K562 (cell line): ENCODE results near the gene CCDC9. TPM values are rescaled to one million over a fixed set of nuclear protein-coding genes. Genes with fewer than 3 reads are reported as not detected.

Experiments
- CEBPB ChIP-seq: fragments of 450-650 bp; IDR thresholded peaks from 2 replicates; pipeline ENCODE4 v1.6.1; 2016; ENCODE audit warnings: missing genetic modification characterization, missing compliant biosample characterization
- CHCHD3 ChIP-seq: fragments of 250-450 bp; sonication (Bioruptor Pico); IDR thresholded peaks from 2 replicates; pipeline ENCODE4 v2.1.2; 2022; ENCODE audit warnings: mild to moderate bottlenecking
- CREB5 ChIP-seq: fragments of 250-450 bp; sonication (Bioruptor Pico); IDR thresholded peaks from 2 replicates; pipeline ENCODE4 v1.5.0; 2020; ENCODE audit warnings: mild to moderate bottlenecking
- DLX4 ChIP-seq: fragments of 250-450 bp; sonication (Bioruptor Pico); IDR thresholded peaks from 2 replicates; pipeline ENCODE4 v1.6.1; 2021; ENCODE audit warnings: mild to moderate bottlenecking
- ELF1 ChIP-seq: fragments of 200-800 bp; sonication (Bioruptor generic); IDR thresholded peaks from 2 replicates; pipeline ENCODE4 v1.6.1; 2016; ENCODE audit warnings: missing genetic modification characterization, missing compliant biosample characterization
- ERF ChIP-seq: fragments of 450-650 bp; formaldehyde crosslinking; IDR thresholded peaks from 2 replicates; pipeline ENCODE4 v1.4.0; 2020; ENCODE audit warnings: mild to moderate bottlenecking, mixed read lengths
- FUS ChIP-seq: fragments of 200-400 bp; formaldehyde crosslinking; optimal IDR thresholded peaks from 2 replicates; pipeline ENCODE3; 2017; ENCODE audit warnings: low read depth, low read length
- GMEB1 ChIP-seq: fragments of 250-450 bp; sonication (Bioruptor Pico); IDR thresholded peaks from 2 replicates; pipeline ENCODE4 v1.4.0; 2020; ENCODE audit warnings: mild to moderate bottlenecking
- IFI16 ChIP-seq: fragments of 250-450 bp; sonication (Bioruptor Pico); IDR thresholded peaks from 2 replicates; pipeline ENCODE4 v2.1.2; 2022; ENCODE audit warnings: mild to moderate bottlenecking, inconsistent platforms
- KDM5B ChIP-seq: fragments of 200-600 bp; sonication (generic); IDR thresholded peaks from 2 replicates; pipeline ENCODE4 v1.6.1; 2012; ENCODE audit warnings: low read depth, mild to moderate bottlenecking, moderate library complexity, low read length, control low read depth, inconsistent platforms; ENCODE audit not compliant: insufficient replicate concordance
- MAFG ChIP-seq: fragments of 450-650 bp; conservative IDR thresholded peaks from 2 replicates; pipeline ENCODE4 v1.6.1; 2016; ENCODE audit warnings: missing genetic modification characterization, missing compliant biosample characterization
- NCOA1 ChIP-seq: fragments of 450-650 bp; IDR thresholded peaks from 2 replicates; pipeline ENCODE4 v1.6.1; 2016; ENCODE audit warnings: low read depth
- NFYB ChIP-seq: IDR thresholded peaks from 2 replicates; pipeline ENCODE4 v1.6.1; 2011; ENCODE audit warnings: mild to moderate bottlenecking, moderate library complexity; ENCODE audit not compliant: insufficient read length; ENCODE audit errors: extremely low read depth
- NR2C1 ChIP-seq, 2 experiments: fragments of 450-650 bp; IDR thresholded peaks; 2 replicates each; pipeline ENCODE4 v1.6.1; 2017; ENCODE audit warnings: mild to moderate bottlenecking in 2 of 2, antibody characterized with exemption in 1 of 2, inconsistent platforms in 1 of 2, missing compliant biosample characterization in 1 of 2, missing genetic modification characterization in 1 of 2
- SNIP1 ChIP-seq: fragments of 450-650 bp; IDR thresholded peaks from 2 replicates; pipeline ENCODE4 v1.7.1; 2017; ENCODE audit warnings: low read depth, mild to moderate bottlenecking
- ZFP1 ChIP-seq: fragments of 450-650 bp; formaldehyde crosslinking; IDR thresholded peaks from 2 replicates; pipeline ENCODE4 v1.4.0; 2020; ENCODE audit warnings: mild to moderate bottlenecking, mixed read lengths
- ZFPM2 ChIP-seq: fragments of 250-450 bp; sonication (Bioruptor Pico); IDR thresholded peaks from 2 replicates; pipeline ENCODE4 v1.5.1; 2022; ENCODE audit warnings: mild to moderate bottlenecking
- polyA plus RNA-seq, 8 experiments: library from polyadenylated mRNA; depleted of rRNA in 4 of 8; stranded (reverse) in 5 of 8; unstranded in 3 of 8; fragments of >200 nt; fragmentation: Nextera tagmentation in 2 of 8; fragmentation: Illumina TruSeq in 1 of 8; extraction: Ambion mirVana in 2 of 8; extraction: Trizol in 1 of 8; gene quantifications; 2 replicates each; pipeline versions ENCODE4 v1.2.1 to v1.2.3, GENCODE V29; 2011 to 2014; ENCODE audit warnings: inconsistent platforms in 1 of 8, missing spikeins in 1 of 8
- total RNA-seq, 7 experiments: library from RNA; depleted of rRNA in 6 of 7; stranded (reverse); fragments of >200 nt in 6 of 7; fragmentation: Illumina TruSeq in 2 of 7; extraction: Trizol in 2 of 7; gene quantifications; 2 replicates each; pipeline versions ENCODE4 v1.2.1 to v1.2.3, GENCODE V29; 2011 to 2021; ENCODE audit warnings: low replicate concordance in 1 of 7
- TF ChIP-seq, protein P1 (sequence below), 2 experiments: fragments of 150-350 bp in 1 of 2; IDR thresholded peaks; 2 replicates each; pipeline ENCODE4 v1.6.1; 2012 to 2016; ENCODE audit warnings: low read depth in 2 of 2, low read length in 2 of 2, mild to moderate bottlenecking in 1 of 2, moderate library complexity in 1 of 2
- TF ChIP-seq, protein P2 (sequence below): fragments of 250-450 bp; sonication (Bioruptor Pico); IDR thresholded peaks from 2 replicates; pipeline ENCODE4 v1.5.0; 2022; ENCODE audit warnings: mild to moderate bottlenecking

CCDC9 gene
- total and polyA plus RNA-seq, 9 of the 15 experiments (the other 6 are each of a cell fraction or from before 2014, with no cell fraction given), result 0.23 to 38.6 (median 8.4) TPM

DNA sequence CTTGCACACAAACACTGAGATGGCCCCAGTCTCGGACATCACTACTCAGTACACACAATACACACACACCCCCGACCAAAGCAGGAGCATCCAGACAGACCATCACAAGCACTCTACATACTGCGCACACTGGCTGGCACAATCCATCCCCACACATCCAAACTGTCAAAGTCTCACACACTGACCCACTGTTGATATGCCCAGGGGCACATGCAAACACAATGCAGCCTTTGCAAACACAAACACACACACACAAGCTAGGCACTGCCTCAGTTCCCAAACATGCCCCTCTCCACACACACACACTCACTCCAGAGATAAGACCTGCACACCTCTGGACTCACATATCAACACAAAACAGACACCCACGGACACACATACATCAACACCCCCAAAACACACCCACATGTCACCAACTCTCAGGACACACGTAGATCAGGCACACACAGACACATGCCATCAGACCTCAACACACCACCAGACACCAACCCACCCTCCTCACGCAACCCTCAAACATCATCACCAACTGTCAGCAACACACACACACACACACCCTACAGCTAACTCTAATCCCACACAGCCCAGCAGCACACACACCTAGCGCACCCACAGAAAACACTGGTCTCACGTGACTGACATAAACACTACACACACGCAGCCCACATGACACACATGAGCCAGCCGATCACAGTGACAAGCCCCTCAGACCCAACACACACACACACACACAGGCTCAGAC lies 27.2 kb upstream of the CCDC9 start (continued):
- TF ChIP-seq GMEB1 (CRISPR knock-in tag) (no peak), KDM5B (no peak), MAFG (tag) (no peak), NR2C1 (IDR thresholded peaks at IDR 0.05) (peak; percentile 29; the same call in 1 of the 2 replicates), NR2C1 (tag; IDR thresholded peaks at IDR 0.05) (no peak), ZFP1 (no peak), FUS (no peak), ELF1 (tag) (no peak), ERF (CRISPR knock-in tag) (no peak), IFI16 (CRISPR knock-in tag) (no peak), NCOA1 (peak; percentile 68), DLX4 (no peak), CEBPB (tag) (no peak), CHCHD3 (CRISPR knock-in tag) (no peak), ZFPM2 (CRISPR knock-in tag) (no peak), NFYB (no peak), CREB5 (no peak), SNIP1 (no peak)
- TF ChIP-seq, protein P1, sequence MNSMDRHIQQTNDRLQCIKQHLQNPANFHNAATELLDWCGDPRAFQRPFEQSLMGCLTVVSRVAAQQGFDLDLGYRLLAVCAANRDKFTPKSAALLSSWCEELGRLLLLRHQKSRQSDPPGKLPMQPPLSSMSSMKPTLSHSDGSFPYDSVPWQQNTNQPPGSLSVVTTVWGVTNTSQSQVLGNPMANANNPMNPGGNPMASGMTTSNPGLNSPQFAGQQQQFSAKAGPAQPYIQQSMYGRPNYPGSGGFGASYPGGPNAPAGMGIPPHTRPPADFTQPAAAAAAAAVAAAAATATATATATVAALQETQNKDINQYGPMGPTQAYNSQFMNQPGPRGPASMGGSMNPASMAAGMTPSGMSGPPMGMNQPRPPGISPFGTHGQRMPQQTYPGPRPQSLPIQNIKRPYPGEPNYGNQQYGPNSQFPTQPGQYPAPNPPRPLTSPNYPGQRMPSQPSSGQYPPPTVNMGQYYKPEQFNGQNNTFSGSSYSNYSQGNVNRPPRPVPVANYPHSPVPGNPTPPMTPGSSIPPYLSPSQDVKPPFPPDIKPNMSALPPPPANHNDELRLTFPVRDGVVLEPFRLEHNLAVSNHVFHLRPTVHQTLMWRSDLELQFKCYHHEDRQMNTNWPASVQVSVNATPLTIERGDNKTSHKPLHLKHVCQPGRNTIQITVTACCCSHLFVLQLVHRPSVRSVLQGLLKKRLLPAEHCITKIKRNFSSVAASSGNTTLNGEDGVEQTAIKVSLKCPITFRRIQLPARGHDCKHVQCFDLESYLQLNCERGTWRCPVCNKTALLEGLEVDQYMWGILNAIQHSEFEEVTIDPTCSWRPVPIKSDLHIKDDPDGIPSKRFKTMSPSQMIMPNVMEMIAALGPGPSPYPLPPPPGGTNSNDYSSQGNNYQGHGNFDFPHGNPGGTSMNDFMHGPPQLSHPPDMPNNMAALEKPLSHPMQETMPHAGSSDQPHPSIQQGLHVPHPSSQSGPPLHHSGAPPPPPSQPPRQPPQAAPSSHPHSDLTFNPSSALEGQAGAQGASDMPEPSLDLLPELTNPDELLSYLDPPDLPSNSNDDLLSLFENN (IDR thresholded peaks at IDR 0.05; ENCODE audit: low read depth in 2 of 2, low read length in 2 of 2), result no peak
- TF ChIP-seq, protein P2, sequence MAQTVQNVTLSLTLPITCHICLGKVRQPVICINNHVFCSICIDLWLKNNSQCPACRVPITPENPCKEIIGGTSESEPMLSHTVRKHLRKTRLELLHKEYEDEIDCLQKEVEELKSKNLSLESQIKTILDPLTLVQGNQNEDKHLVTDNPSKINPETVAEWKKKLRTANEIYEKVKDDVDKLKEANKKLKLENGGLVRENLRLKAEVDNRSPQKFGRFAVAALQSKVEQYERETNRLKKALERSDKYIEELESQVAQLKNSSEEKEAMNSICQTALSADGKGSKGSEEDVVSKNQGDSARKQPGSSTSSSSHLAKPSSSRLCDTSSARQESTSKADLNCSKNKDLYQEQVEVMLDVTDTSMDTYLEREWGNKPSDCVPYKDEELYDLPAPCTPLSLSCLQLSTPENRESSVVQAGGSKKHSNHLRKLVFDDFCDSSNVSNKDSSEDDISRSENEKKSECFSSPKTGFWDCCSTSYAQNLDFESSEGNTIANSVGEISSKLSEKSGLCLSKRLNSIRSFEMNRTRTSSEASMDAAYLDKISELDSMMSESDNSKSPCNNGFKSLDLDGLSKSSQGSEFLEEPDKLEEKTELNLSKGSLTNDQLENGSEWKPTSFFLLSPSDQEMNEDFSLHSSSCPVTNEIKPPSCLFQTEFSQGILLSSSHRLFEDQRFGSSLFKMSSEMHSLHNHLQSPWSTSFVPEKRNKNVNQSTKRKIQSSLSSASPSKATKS (CRISPR knock-in tag), result no peak
